GM13977 (cell line): Measurements from ENCODE around the gene MT2A.
"Not testable (repeated sequence)": the region's sequence is repeated elsewhere in the genome, so short reads cannot be mapped to it uniquely, and the experiment has no call there.

Source experiments
- DNase-seq: peaks from one replicate; pipeline ENCODE4 v3.0.0; 2012; ENCODE audit warnings: low spot score
- in situ Hi-C: fragments of 300-500 bp; cut with MboI; formaldehyde crosslinking; loops from one replicate; pipeline ENCODE4 v1.12.0; 2022; ENCODE audit warnings: low sequenced_read_pairs, low pct_unique_long_range_greater_than_20kb, mixed read lengths, inconsistent platforms; ENCODE audit not compliant: unreplicated experiment
- TF ChIP-seq, protein P1 (sequence below): IDR thresholded peaks from 2 replicates; pipeline ENCODE4 v1.5.1; 2012; ENCODE audit warnings: mild to moderate bottlenecking, control low read depth; ENCODE audit not compliant: insufficient read depth; ENCODE audit errors: extremely low read depth, missing control alignments

Gene MT2A

DNA sequence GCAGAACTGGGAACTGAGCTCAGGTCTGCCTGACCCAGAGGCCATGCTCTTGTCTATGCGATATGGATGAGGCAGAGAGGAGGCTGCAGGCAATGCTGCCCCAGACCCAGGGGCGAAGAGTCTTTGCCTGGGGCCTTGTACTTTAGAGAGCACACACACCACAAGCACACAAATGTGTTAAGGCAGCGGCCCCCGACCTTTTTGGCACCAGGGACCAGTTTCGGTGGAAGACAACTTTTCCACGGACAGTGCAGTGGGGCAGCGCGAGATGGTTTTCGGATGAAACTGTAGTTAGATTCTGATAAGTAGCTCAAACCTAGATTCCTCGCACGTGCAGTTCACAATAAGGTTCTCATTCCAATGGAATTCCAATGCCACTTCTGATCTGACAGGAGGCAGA lies 36.9 kb upstream of the MT2A start:
- in situ Hi-C loops, result loop anchor here (10.0 kb wide), 1 partner anchor 133 kb away; no protein-coding TSS in a partner anchor
- TF ChIP-seq, protein P1, sequence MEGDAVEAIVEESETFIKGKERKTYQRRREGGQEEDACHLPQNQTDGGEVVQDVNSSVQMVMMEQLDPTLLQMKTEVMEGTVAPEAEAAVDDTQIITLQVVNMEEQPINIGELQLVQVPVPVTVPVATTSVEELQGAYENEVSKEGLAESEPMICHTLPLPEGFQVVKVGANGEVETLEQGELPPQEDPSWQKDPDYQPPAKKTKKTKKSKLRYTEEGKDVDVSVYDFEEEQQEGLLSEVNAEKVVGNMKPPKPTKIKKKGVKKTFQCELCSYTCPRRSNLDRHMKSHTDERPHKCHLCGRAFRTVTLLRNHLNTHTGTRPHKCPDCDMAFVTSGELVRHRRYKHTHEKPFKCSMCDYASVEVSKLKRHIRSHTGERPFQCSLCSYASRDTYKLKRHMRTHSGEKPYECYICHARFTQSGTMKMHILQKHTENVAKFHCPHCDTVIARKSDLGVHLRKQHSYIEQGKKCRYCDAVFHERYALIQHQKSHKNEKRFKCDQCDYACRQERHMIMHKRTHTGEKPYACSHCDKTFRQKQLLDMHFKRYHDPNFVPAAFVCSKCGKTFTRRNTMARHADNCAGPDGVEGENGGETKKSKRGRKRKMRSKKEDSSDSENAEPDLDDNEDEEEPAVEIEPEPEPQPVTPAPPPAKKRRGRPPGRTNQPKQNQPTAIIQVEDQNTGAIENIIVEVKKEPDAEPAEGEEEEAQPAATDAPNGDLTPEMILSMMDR, result no peak
- DNase-seq, result no peak

DNA sequence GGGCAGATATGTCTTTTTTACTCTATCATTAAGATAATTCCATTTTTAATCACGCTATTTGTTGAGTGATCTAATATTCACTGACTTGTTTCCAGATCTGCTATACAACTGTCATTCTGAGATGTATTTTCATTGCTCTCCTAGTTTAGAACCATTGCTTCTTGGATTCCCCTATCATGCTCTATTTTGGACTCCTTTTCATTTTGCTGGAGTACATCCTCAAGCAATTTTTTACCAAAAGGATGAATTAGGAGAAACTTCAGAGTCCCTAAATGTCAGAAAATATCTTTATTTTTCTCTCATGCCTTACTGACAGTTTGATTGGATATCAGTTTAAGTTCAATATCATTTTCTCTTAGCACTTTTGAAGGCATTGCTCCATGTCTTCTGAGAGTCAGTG lies 33.8 kb upstream of the MT2A start:
- TF ChIP-seq, protein P1, result no peak
- no peak for DNase-seq
- in situ Hi-C loops, result loop anchor here (10.0 kb wide), 1 partner anchor 130 kb away; no protein-coding TSS in a partner anchor

DNA sequence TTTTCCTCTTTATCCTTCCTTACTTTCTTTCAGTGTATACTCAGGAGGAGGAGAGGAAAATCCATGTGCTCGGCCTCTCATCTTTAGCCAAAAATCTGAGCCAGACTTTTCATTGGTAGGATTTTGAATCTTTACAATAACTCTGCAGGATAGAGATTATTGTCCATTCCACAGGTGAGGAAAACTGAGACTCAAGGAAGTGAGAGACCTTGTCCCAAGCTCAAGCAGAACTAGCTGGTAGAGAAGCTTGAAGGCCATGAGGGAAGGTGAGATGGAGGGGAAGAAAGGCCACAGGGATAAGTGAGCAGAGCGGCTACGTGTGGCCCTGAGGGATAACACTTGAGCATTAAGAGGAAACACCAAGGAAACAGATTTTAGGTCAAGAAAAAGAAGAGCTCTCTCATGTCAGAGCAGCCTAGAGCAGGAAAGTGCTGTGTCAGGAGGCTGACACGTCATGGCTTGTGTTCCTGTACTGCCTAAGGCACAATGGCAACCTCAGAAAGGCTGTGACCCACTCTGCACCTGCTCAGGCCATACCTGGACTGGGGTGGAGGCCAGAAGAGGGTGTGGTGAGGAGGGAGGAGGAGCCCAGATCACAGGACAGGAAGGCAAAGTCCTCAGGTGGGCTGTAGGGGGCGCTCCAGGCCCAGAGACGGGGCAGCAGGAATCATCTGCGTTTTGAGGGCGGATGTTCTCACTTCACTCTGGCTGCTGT lies 31.6 kb upstream of the MT2A start:
- peak; percentile 84 for DNase-seq
- in situ Hi-C loops, result loop anchor here (10.0 kb wide), 1 partner anchor 128 kb away; no protein-coding TSS in a partner anchor
- TF ChIP-seq, protein P1, result peak; percentile 91

DNA sequence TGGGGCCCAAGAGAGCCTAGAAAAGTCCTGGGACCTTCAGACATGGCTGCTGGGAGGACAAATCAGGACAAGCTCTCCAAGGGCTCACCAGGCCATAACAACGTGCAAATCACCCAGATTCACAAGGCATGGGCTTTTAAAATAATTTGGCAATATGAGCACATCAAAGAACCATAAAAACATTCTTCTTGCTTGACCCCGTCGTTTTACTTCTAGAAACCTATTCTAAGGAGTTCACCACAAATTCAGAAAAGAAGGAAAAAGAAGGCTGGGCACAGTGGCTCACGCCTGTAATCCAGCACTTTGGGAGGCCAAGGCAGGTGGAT lies 31.1 kb upstream of the MT2A start:
- in situ Hi-C loops, result loop anchor here (10.0 kb wide), 1 partner anchor 128 kb away; no protein-coding TSS in a partner anchor
- DNase-seq, result no peak
- TF ChIP-seq, protein P1, result no peak

DNA sequence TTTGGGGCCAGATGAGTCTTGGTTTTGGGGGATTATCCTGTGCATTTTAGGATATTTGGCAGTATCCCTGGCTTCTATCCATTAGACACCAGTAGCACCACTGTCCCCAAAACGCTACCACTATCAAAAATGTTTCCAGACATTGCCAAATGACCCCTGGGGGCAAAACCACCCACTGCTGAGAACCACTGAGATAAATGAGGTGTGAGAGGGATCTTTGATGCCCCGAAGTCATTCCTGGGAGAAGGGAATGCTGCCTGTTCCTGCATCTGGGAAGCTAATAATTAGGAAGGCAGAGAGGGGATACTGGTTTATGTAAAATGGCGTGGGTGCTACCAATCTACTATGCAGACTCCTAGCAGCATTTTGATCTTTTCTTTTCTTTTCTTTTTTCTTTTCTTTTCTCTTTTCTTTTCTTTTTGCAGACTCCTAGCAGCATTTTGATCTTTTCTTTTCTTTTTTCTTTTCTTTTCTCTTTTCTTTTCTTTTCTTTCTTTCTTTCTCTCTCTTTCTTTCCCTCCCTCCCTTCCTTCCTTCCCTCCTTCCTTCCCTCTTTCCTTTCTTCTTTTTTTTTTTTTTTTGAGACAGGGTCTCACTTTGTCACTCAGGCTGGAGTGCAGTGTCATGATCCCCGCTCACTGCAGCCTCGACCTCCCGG lies 27.9 kb upstream of the MT2A start:
- in situ Hi-C loops, result no loop called here

DNA sequence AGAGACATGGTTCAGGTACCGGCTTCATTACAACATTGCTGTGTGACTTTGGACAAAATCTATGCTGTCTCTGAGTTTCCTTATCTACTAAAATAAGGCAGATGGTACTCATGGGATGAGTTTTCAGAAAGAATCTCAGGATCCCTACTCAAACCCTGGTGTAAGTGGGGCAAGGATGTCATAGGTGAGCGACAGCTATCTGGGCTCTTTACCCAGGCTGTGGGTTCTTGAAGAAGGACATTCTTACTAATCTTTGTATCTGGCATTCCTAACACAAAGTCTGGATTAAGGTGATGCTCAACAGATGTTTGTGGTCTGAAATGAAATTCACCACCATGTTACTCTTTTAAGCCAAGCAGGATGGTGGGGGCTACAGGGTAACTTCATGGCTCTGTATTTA lies 25.5 kb upstream of the MT2A start:
- in situ Hi-C loops, DNase-seq: not testable (repeated sequence)

More for the DNA sequence above, 27.9 kb upstream of the MT2A start:
- DNase-seq, result no peak
- TF ChIP-seq, protein P1, result no peak
